ENCODE data around the gene PAPPA2. TPM values are rescaled to one million over a fixed set of nuclear protein-coding genes. Genes with fewer than 3 reads are reported as not detected.

The PAPPA2 gene
- total and polyA plus RNA-seq, 2 of the 8 experiments (the other 6 are each of a cell fraction or from before 2014, with no cell fraction given) = 0.08 to 0.88 TPM

DNA sequence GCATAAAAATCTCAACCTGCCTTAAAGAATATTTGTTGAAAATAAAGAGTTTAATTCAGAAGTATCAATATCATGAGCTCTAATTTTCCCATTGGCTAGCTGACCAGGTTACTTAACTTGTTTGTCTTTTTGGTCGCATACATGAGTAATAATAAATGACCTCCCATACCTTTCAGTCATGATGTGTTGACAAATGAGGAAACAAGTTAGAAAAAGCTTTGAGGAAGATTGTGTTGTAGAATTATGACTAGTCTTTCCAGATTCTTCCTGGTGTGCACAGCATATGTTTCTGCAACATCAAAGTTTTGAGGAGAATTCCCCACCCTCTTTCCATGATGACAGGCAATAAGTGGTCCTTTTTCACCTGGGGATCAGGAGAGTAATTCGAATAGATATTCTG is 17.6 kb upstream of the PAPPA2 start (continued):
- no peak for TF ChIP-seq GABPA (IDR thresholded peaks at IDR 0.05; ENCODE audit: borderline replicate concordance, insufficient read depth, low read length)
